ENCODE data around the gene AKAP4. TPM values are rescaled to one million over a fixed set of nuclear protein-coding genes. Genes with fewer than 3 reads are reported as not detected.

Gene AKAP4
- total RNA-seq, 1 experiment from 2014 or later: not detected

GRCh38 chrX:50154429-50154828 is 46.4 kb downstream of the AKAP4 start:
- no TSS peak for BruUV-seq (replicated peaks)
- CTCF ChIA-PET: no interaction called here
- H3K4me3 Mint-ChIP-seq (ENCODE audit: low read depth, unreplicated experiment): no peak overlapping the region
- peaks cover 6% of the 10 kb centered on the region for H3K36me3 Mint-ChIP-seq (ENCODE audit: insufficient read depth, unreplicated experiment)
- no peak for TF ChIP-seq CTCF (IDR thresholded peaks at IDR 0.05; ENCODE audit: unreplicated experiment)
- H3K9me3 Mint-ChIP-seq (ENCODE audit: low read depth, unreplicated experiment): no peaks in the 10 kb centered on the region
- intact Hi-C loops (cut with micrococcal nuclease; ENCODE audit: unreplicated experiment): loop anchor here (5.0 kb wide), 2 partner anchors 47 to 48 kb away; partner anchors contain the start of genes AKAP4 and CCNB3
- H3K27me3 Mint-ChIP-seq (ENCODE audit: unreplicated experiment): no peaks in the 10 kb centered on the region
- peak; percentile 32 for DNase-seq
- peaks cover 47% of the 10 kb centered on the region for H3K4me1 Mint-ChIP-seq (ENCODE audit: low read depth, unreplicated experiment)
- H3K27ac Mint-ChIP-seq (ENCODE audit: unreplicated experiment): peak overlapping the region; percentile 38

GRCh38 chrX:50152456-50152855 is 48.4 kb downstream of the AKAP4 start:
- H3K27ac Mint-ChIP-seq (ENCODE audit: unreplicated experiment): no peak overlapping the region
- peaks cover 38% of the 10 kb centered on the region for H3K4me1 Mint-ChIP-seq (ENCODE audit: low read depth, unreplicated experiment)
- no peak for DNase-seq
- intact Hi-C loops (cut with micrococcal nuclease; ENCODE audit: unreplicated experiment): loop anchor here (5.0 kb wide), 2 partner anchors 45 to 50 kb away; partner anchors contain the start of genes AKAP4 and CCNB3
- CTCF ChIA-PET: interaction anchor here (0.7 kb wide), 1 partner anchor 889 kb away, joined by 3 read pairs; no protein-coding TSS in a partner anchor
- TF ChIP-seq CTCF (IDR thresholded peaks at IDR 0.05; ENCODE audit: unreplicated experiment): no peak
- H3K36me3 Mint-ChIP-seq (ENCODE audit: insufficient read depth, unreplicated experiment): peaks cover 6% of the 10 kb centered on the region
- no TSS peak for BruUV-seq (replicated peaks)
- H3K9me3 Mint-ChIP-seq (ENCODE audit: low read depth, unreplicated experiment): no peaks in the 10 kb centered on the region
- H3K4me3 Mint-ChIP-seq (ENCODE audit: low read depth, unreplicated experiment): no peak overlapping the region
- no peaks in the 10 kb centered on the region for H3K27me3 Mint-ChIP-seq (ENCODE audit: unreplicated experiment)

GRCh38 chrX:50147972-50148371 is 52.8 kb downstream of the AKAP4 start:
- Mint-ChIP-seq H3K4me3 (ENCODE audit: low read depth, unreplicated experiment) (no peak overlapping the region), H3K9me3 (ENCODE audit: low read depth, unreplicated experiment) (no peaks in the 10 kb centered on the region), H3K36me3 (ENCODE audit: insufficient read depth, unreplicated experiment) (no peaks in the 10 kb centered on the region), H3K27ac (ENCODE audit: unreplicated experiment) (no peak overlapping the region), H3K4me1 (ENCODE audit: low read depth, unreplicated experiment) (no peaks in the 10 kb centered on the region), H3K27me3 (ENCODE audit: unreplicated experiment) (no peaks in the 10 kb centered on the region)
- no peak for DNase-seq
- no peak for TF ChIP-seq CTCF (IDR thresholded peaks at IDR 0.05; ENCODE audit: unreplicated experiment)
- intact Hi-C loops (cut with micrococcal nuclease; ENCODE audit: unreplicated experiment): no loop called here
- no TSS peak for BruUV-seq (replicated peaks)
- CTCF ChIA-PET: no interaction called here

Other genes with a start within 250 kb of the AKAP4 start
- gene CCNB3, start 3.8 kb upstream of the AKAP4 start, total RNA-seq (2022): 0.73 and 1.3 TPM in 2 replicates

Measured in Calu3 (cell line).